Measurements from ENCODE around the gene CHRD.

The CHRD gene

GRCh38 chr3:184346480-184347190 is 33.2 kb upstream of the CHRD start:
- DNase-seq (ENCODE audit: low read depth in 2 of 2), result no peak

GRCh38 chr3:184347321-184348056 is 32.4 kb upstream of the CHRD start:
- DNase-seq (ENCODE audit: low read depth in 2 of 2), result no peak

- DNase-seq (ENCODE audit: low read depth in 2 of 2), result no peak
These were observed 31.8 kb upstream of the CHRD start for GRCh38 chr3:184348057-184348382.

- no peak for DNase-seq (ENCODE audit: low read depth in 2 of 2)
These were observed 30.0 kb upstream of the CHRD start for GRCh38 chr3:184349563-184350470.

GRCh38 chr3:184350618-184351017 is 29.2 kb upstream of the CHRD start:
- no peak for DNase-seq (ENCODE audit: low read depth in 2 of 2)

- no peak for DNase-seq (ENCODE audit: low read depth in 2 of 2)
These were observed 28.2 kb upstream of the CHRD start for GRCh38 chr3:184351511-184352148.

- no peak for DNase-seq (ENCODE audit: low read depth in 2 of 2)
These were observed 27.6 kb upstream of the CHRD start for GRCh38 chr3:184352149-184352785.

- no peak for DNase-seq (ENCODE audit: low read depth in 2 of 2)
These were observed 26.8 kb upstream of the CHRD start for GRCh38 chr3:184352897-184353545.

- no peak for DNase-seq (ENCODE audit: low read depth in 2 of 2)
These were observed 26.3 kb upstream of the CHRD start for GRCh38 chr3:184353546-184353941.

- DNase-seq (ENCODE audit: low read depth in 2 of 2), result peak; percentile 56 to 65
These were observed 25.6 kb upstream of the CHRD start for GRCh38 chr3:184354121-184354728.

- no peak for DNase-seq (ENCODE audit: low read depth in 2 of 2)
These were observed 25.1 kb upstream of the CHRD start for GRCh38 chr3:184354754-184355153.

GRCh38 chr3:184355261-184356040 is 24.4 kb upstream of the CHRD start:
- no peak for DNase-seq (ENCODE audit: low read depth in 2 of 2)

- DNase-seq (ENCODE audit: low read depth in 2 of 2), result no peak
These were observed 22.4 kb upstream of the CHRD start for GRCh38 chr3:184357248-184358123.

GRCh38 chr3:184358124-184358767 is 21.6 kb upstream of the CHRD start:
- no peak for DNase-seq (ENCODE audit: low read depth in 2 of 2)

GRCh38 chr3:184358921-184359350 is 20.9 kb upstream of the CHRD start:
- DNase-seq (ENCODE audit: low read depth in 2 of 2), result no peak

- DNase-seq (ENCODE audit: low read depth in 2 of 2), result no peak
These were observed 20.2 kb upstream of the CHRD start for GRCh38 chr3:184359610-184360009.

GRCh38 chr3:184360070-184360928 is 19.6 kb upstream of the CHRD start:
- no peak for DNase-seq (ENCODE audit: low read depth in 2 of 2)

Measured in stimulated activated CD4-positive, alpha-beta T cell treated with anti-CD3 and anti-CD28 coated beads, Interleukin-4, amount 100 ng/mL, for 48 hours (primary cell).